Uterus (tissue), 4 donors: ENCODE results near the gene SRL. TPM values are rescaled to one million over a fixed set of nuclear protein-coding genes. Genes with fewer than 3 reads are reported as not detected.
A peak's percentile ranks its signal among the peaks of the same experiment; 100 is the strongest.

Experiments used
- DNase-seq, 2 donors: peaks; one replicate each; pipeline ENCODE4 v3.0.0-alpha.2; 2019 to 2020
- H3K27ac ChIP-seq, 2 donors: fragments of 200-600 bp; sonication (generic); 1 replicate in 1 of 2; 2 replicates in 1 of 2; pipeline ENCODE4 v1.5.1; 2016 to 2018
- H3K27me3 ChIP-seq, 2 donors: fragments of 200-600 bp; sonication (generic); one replicate each; pipeline ENCODE4 v1.5.1; 2018 to 2019; ENCODE audit warnings: control low read depth in 1 of 2
- H3K36me3 ChIP-seq, 2 donors: fragments of 200-600 bp; sonication (generic); one replicate each; pipeline ENCODE4 v1.5.1; 2019; ENCODE audit warnings: control low read depth in 1 of 2
- H3K4me1 ChIP-seq, 2 donors: fragments of 200-600 bp; sonication (generic); one replicate each; pipeline ENCODE4 v1.5.1; 2018 to 2019; ENCODE audit warnings: control low read depth in 1 of 2
- H3K4me3 ChIP-seq, 2 donors: fragments of 200-600 bp; sonication (generic); 1 replicate in 1 of 2; 2 replicates in 1 of 2; pipeline ENCODE4 v1.5.1; 2018 to 2019; ENCODE audit warnings: mild to moderate bottlenecking in 1 of 2
- H3K9me3 ChIP-seq, 2 donors: fragments of 200-600 bp; sonication (generic); one replicate each; pipeline ENCODE4 v1.5.1; 2019; ENCODE audit warnings: control low read depth in 1 of 2
- CTCF ChIP-seq, 4 experiments: fragments of 200-600 bp in 2 of 4; fragments of 450-650 bp in 2 of 4; sonication (generic) in 2 of 4; IDR thresholded peaks; one replicate each; pipeline ENCODE4 v1.5.1; 2016 to 2019; ENCODE audit warnings: antibody characterized with exemption in 4 of 4, mild to moderate bottlenecking in 2 of 4, moderate library complexity in 1 of 4
- POLR2A ChIP-seq, 2 donors: fragments of 450-650 bp; IDR thresholded peaks; one replicate each; pipeline ENCODE4 v1.6.1; 2016; ENCODE audit warnings: antibody characterized with exemption in 2 of 2, mild to moderate bottlenecking in 1 of 2, moderate library complexity in 1 of 2
- intact Hi-C: fragments of 100-400 bp; cut with DNase I; formaldehyde crosslinking; loops from one replicate; pipeline ENCODE4 v1.15.1; 2023; ENCODE audit warnings: low total_unique reads
- total RNA-seq, 4 donors: library from RNA; depleted of rRNA in 3 of 4; stranded (reverse); fragments of >200 nt in 3 of 4; gene quantifications; one replicate each; pipeline versions ENCODE4 v1.1.0 to v1.2.4, GENCODE V29; 2014 to 2023
- donor health status: DM: yes; HTN: yes; CAD: no.

The SRL gene
- total RNA-seq, 4 donors from 2014 or later, result 0.29 to 10.1 (median 7.6) TPM

- no peak for DNase-seq
- no peak overlapping the region for H3K27ac ChIP-seq
- no peaks in the 10 kb centered on the region for H3K36me3 ChIP-seq
- no peaks in the 10 kb centered on the region for H3K27me3 ChIP-seq
- no peaks in the 10 kb centered on the region for H3K4me1 ChIP-seq
- no peaks in the 10 kb centered on the region for H3K9me3 ChIP-seq
- no peak overlapping the region for H3K4me3 ChIP-seq
- intact Hi-C loops, result loop anchor here (10.0 kb wide), 1 partner anchor 75 kb away; no protein-coding TSS in a partner anchor
- TF ChIP-seq POLR2A (IDR thresholded peaks at IDR 0.05), result no peak
- TF ChIP-seq CTCF (IDR thresholded peaks at IDR 0.05), result no peak
Measured at GRCh38 chr16:4190086-4190485, 51.8 kb downstream of the SRL start.

- Histone ChIP-seq H3K27ac (peak overlapping the region; percentile 90 to 91), H3K4me1 (no peaks in the 10 kb centered on the region), H3K9me3 (no peaks in the 10 kb centered on the region), H3K36me3 (no peaks in the 10 kb centered on the region), H3K27me3 (no peaks in the 10 kb centered on the region), H3K4me3 (peak overlapping the region; percentile 55 to 68)
- intact Hi-C loops, result no loop called here
- TF ChIP-seq CTCF (IDR thresholded peaks at IDR 0.05), result no peak
- TF ChIP-seq POLR2A (IDR thresholded peaks at IDR 0.05), result no peak
- DNase-seq, result peak in 1 of 2 donors; percentile 46
Measured at GRCh38 chr16:4184038-4184702, 57.7 kb downstream of the SRL start.

- Histone ChIP-seq H3K4me1 (no peaks in the 10 kb centered on the region), H3K27ac (peak overlapping the region; percentile 90 to 91), H3K4me3 (peak overlapping the region; percentile 55 to 68), H3K9me3 (no peaks in the 10 kb centered on the region), H3K36me3 (no peaks in the 10 kb centered on the region), H3K27me3 (no peaks in the 10 kb centered on the region)
- intact Hi-C loops, result no loop called here
- peak; percentile 61 to 86 for TF ChIP-seq POLR2A (IDR thresholded peaks at IDR 0.05)
- TF ChIP-seq CTCF (IDR thresholded peaks at IDR 0.05), result peak in 2 of 4 experiments; percentile 26 to 27
- peak; percentile 87 to 96 for DNase-seq
Measured at GRCh38 chr16:4183237-4184037, 58.4 kb downstream of the SRL start.

GRCh38 chr16:4182581-4183236 is 59.2 kb downstream of the SRL start:
- Histone ChIP-seq H3K36me3 (no peaks in the 10 kb centered on the region), H3K4me1 (no peaks in the 10 kb centered on the region), H3K27ac (peak overlapping the region; percentile 90 to 91), H3K9me3 (no peaks in the 10 kb centered on the region), H3K27me3 (no peaks in the 10 kb centered on the region), H3K4me3 (peak overlapping the region; percentile 55 to 68)
- intact Hi-C loops, result no loop called here
- DNase-seq, result no peak
- TF ChIP-seq POLR2A (IDR thresholded peaks at IDR 0.05) (no peak), CTCF (IDR thresholded peaks at IDR 0.05) (no peak)
